T47D (cell line): ENCODE results near the gene ENDOD1.

Experiments used
- DNase-seq, 2 experiments: peaks; one replicate each; pipeline versions ENCODE4 v3.0.0 to v3.0.0-alpha.2; 2011 to 2012; ENCODE audit warnings: low read depth in 1 of 2, low spot score in 1 of 2
- JUND ChIP-seq: IDR thresholded peaks from 2 replicates; pipeline ENCODE4 v1.6.1; 2012; ENCODE audit warnings: low read depth
- in situ Hi-C: cut with HindIII; loops from 2 replicates; pipeline ENCODE4 v1.10.0; 2016; ENCODE audit warnings: low sequenced_read_pairs, low pct_unique_long_range_greater_than_20kb

The ENDOD1 gene

GRCh38 chr11:95066716-95067038, 23.0 kb upstream of the ENDOD1 start, which contains the start of gene SRSF8:
Gene SRSF8 (plus strand): TSS chr11:95066919. CDS start chr11:95067227, 308 bp downstream.
- TF ChIP-seq JUND, result no peak
- no peak for DNase-seq
- in situ Hi-C loops, result no loop called here

- no peak for TF ChIP-seq JUND
- in situ Hi-C loops, result no loop called here
- peak; percentile 23 to 83 for DNase-seq
Observed at GRCh38 chr11:95067039-95067840, 22.4 kb upstream of the ENDOD1 start.

GRCh38 chr11:95067841-95068219, 21.8 kb upstream of the ENDOD1 start:
- in situ Hi-C loops, result no loop called here
- no peak for DNase-seq

GRCh38 chr11:95068549-95068948, 21.1 kb upstream of the ENDOD1 start:
- peak; percentile 26 to 93 for DNase-seq
- TF ChIP-seq JUND, result no peak
- in situ Hi-C loops, result no loop called here

More at GRCh38 chr11:95067841-95068219, 21.8 kb upstream of the ENDOD1 start:
- no peak for TF ChIP-seq JUND

GRCh38 chr11:95070471-95070870, 19.2 kb upstream of the ENDOD1 start:
- in situ Hi-C loops, result no loop called here
- no peak for DNase-seq

GRCh38 chr11:95072948-95073347, 16.7 kb upstream of the ENDOD1 start:
- no peak for DNase-seq
- in situ Hi-C loops, result no loop called here
- TF ChIP-seq JUND, result no peak

More at GRCh38 chr11:95070471-95070870, 19.2 kb upstream of the ENDOD1 start:
- no peak for TF ChIP-seq JUND

GRCh38 chr11:95074792-95075563, 14.7 kb upstream of the ENDOD1 start:
- TF ChIP-seq JUND, result no peak
- peak in 1 of 2 experiments; percentile 40 for DNase-seq
- in situ Hi-C loops, result no loop called here

- no peak for TF ChIP-seq JUND
- in situ Hi-C loops, result no loop called here
- peak in 1 of 2 experiments; percentile 64 for DNase-seq
Observed at GRCh38 chr11:95076416-95076815, 13.2 kb upstream of the ENDOD1 start.

- DNase-seq, result no peak
- TF ChIP-seq JUND, result no peak
- in situ Hi-C loops, result no loop called here
Observed at GRCh38 chr11:95076981-95077380, 12.7 kb upstream of the ENDOD1 start.

- in situ Hi-C loops, result no loop called here
- no peak for DNase-seq
- TF ChIP-seq JUND, result no peak
Observed at GRCh38 chr11:95078526-95078925, 11.1 kb upstream of the ENDOD1 start.

- TF ChIP-seq JUND, result no peak
- in situ Hi-C loops, result no loop called here
- no peak for DNase-seq
Observed at GRCh38 chr11:95081010-95081409, 8.6 kb upstream of the ENDOD1 start.

GRCh38 chr11:95081412-95081811, 8.2 kb upstream of the ENDOD1 start:
- no peak for DNase-seq
- TF ChIP-seq JUND, result no peak
- in situ Hi-C loops, result no loop called here

- in situ Hi-C loops, result no loop called here
- no peak for TF ChIP-seq JUND
- DNase-seq, result no peak
Observed at GRCh38 chr11:95082576-95083001, 7.1 kb upstream of the ENDOD1 start.
